ENCODE results near the gene VASH1.

The VASH1 gene

GRCh38 chr14:76752744-76753143, 8.5 kb upstream of the VASH1 start:
- Histone ChIP-seq H3K36me3 (ENCODE audit: insufficient read depth, insufficient read length, low read length) (no peaks in the 10 kb centered on the region), H3K4me3 (ENCODE audit: insufficient read length, low read depth) (no peak overlapping the region), H3K9me3 (ENCODE audit: insufficient read depth, low read length) (no peaks in the 10 kb centered on the region), H3K4me1 (ENCODE audit: insufficient read depth, insufficient read length) (peaks cover 2% of the 10 kb centered on the region), H3K27me3 (ENCODE audit: insufficient read depth, insufficient read length) (no peaks in the 10 kb centered on the region), H3K9ac (ENCODE audit: insufficient read length, low read depth) (no peak overlapping the region)
- no peak for DNase-seq (ENCODE audit: low read depth, low spot score)
- TF ChIP-seq YY1 (IDR thresholded peaks at IDR 0.05; ENCODE audit: insufficient read depth, insufficient read length): no peak
- TF ChIP-seq SUZ12 (IDR thresholded peaks at IDR 0.05; ENCODE audit: extremely low read depth, insufficient read depth, insufficient read length): no peak
- no peak for TF ChIP-seq ZNF274 (IDR thresholded peaks at IDR 0.05; ENCODE audit: low read depth, low read length)

GRCh38 chr14:76753541-76754198, 7.6 kb upstream of the VASH1 start:
- TF ChIP-seq YY1 (IDR thresholded peaks at IDR 0.05; ENCODE audit: insufficient read depth, insufficient read length): no peak
- TF ChIP-seq ZNF274 (IDR thresholded peaks at IDR 0.05; ENCODE audit: low read depth, low read length): no peak
- TF ChIP-seq SUZ12 (IDR thresholded peaks at IDR 0.05; ENCODE audit: extremely low read depth, insufficient read depth, insufficient read length): no peak
- Histone ChIP-seq H3K4me1 (ENCODE audit: insufficient read depth, insufficient read length) (peaks cover 2% of the 10 kb centered on the region), H3K9ac (ENCODE audit: insufficient read length, low read depth) (no peak overlapping the region), H3K27me3 (ENCODE audit: insufficient read depth, insufficient read length) (no peaks in the 10 kb centered on the region), H3K9me3 (ENCODE audit: insufficient read depth, low read length) (no peaks in the 10 kb centered on the region), H3K36me3 (ENCODE audit: insufficient read depth, insufficient read length, low read length) (no peaks in the 10 kb centered on the region), H3K4me3 (ENCODE audit: insufficient read length, low read depth) (no peak overlapping the region)
- DNase-seq (ENCODE audit: low read depth, low spot score): no peak

GRCh38 chr14:76754586-76754985, 6.7 kb upstream of the VASH1 start:
- H3K27me3 ChIP-seq (ENCODE audit: insufficient read depth, insufficient read length): peaks cover 2% of the 10 kb centered on the region
- no peak for DNase-seq (ENCODE audit: low read depth, low spot score)
- H3K36me3 ChIP-seq (ENCODE audit: insufficient read depth, insufficient read length, low read length): no peaks in the 10 kb centered on the region
- no peak overlapping the region for H3K9ac ChIP-seq (ENCODE audit: insufficient read length, low read depth)
- no peak overlapping the region for H3K4me3 ChIP-seq (ENCODE audit: insufficient read length, low read depth)
- no peaks in the 10 kb centered on the region for H3K9me3 ChIP-seq (ENCODE audit: insufficient read depth, low read length)
- H3K4me1 ChIP-seq (ENCODE audit: insufficient read depth, insufficient read length): peaks cover 2% of the 10 kb centered on the region
- TF ChIP-seq ZNF274 (IDR thresholded peaks at IDR 0.05; ENCODE audit: low read depth, low read length) (no peak), SUZ12 (IDR thresholded peaks at IDR 0.05; ENCODE audit: extremely low read depth, insufficient read depth, insufficient read length) (no peak), YY1 (IDR thresholded peaks at IDR 0.05; ENCODE audit: insufficient read depth, insufficient read length) (no peak)

- TF ChIP-seq SUZ12 (IDR thresholded peaks at IDR 0.05; ENCODE audit: extremely low read depth, insufficient read depth, insufficient read length) (no peak), YY1 (IDR thresholded peaks at IDR 0.05; ENCODE audit: insufficient read depth, insufficient read length) (no peak)
- no peaks in the 10 kb centered on the region for H3K9me3 ChIP-seq (ENCODE audit: insufficient read depth, low read length)
- H3K4me1 ChIP-seq (ENCODE audit: insufficient read depth, insufficient read length): peaks cover 2% of the 10 kb centered on the region
- no peaks in the 10 kb centered on the region for H3K36me3 ChIP-seq (ENCODE audit: insufficient read depth, insufficient read length, low read length)
- no peak overlapping the region for H3K9ac ChIP-seq (ENCODE audit: insufficient read length, low read depth)
- no peak overlapping the region for H3K4me3 ChIP-seq (ENCODE audit: insufficient read length, low read depth)
- H3K27me3 ChIP-seq (ENCODE audit: insufficient read depth, insufficient read length): peaks cover 14% of the 10 kb centered on the region
- DNase-seq (ENCODE audit: low read depth, low spot score): no peak
These were observed 5.5 kb upstream of the VASH1 start for GRCh38 chr14:76755610-76756370.

GRCh38 chr14:76756371-76756750, 4.9 kb upstream of the VASH1 start:
- TF ChIP-seq SUZ12 (IDR thresholded peaks at IDR 0.05; ENCODE audit: extremely low read depth, insufficient read depth, insufficient read length) (no peak), YY1 (IDR thresholded peaks at IDR 0.05; ENCODE audit: insufficient read depth, insufficient read length) (no peak), ZNF274 (IDR thresholded peaks at IDR 0.05; ENCODE audit: low read depth, low read length) (no peak)

GRCh38 chr14:76759589-76759988, 1.7 kb upstream of the VASH1 start:
- no peak for DNase-seq (ENCODE audit: low read depth, low spot score)
- TF ChIP-seq ZNF274 (IDR thresholded peaks at IDR 0.05; ENCODE audit: low read depth, low read length) (no peak), SUZ12 (IDR thresholded peaks at IDR 0.05; ENCODE audit: extremely low read depth, insufficient read depth, insufficient read length) (no peak), YY1 (IDR thresholded peaks at IDR 0.05; ENCODE audit: insufficient read depth, insufficient read length) (no peak)
- H3K27me3 ChIP-seq (ENCODE audit: insufficient read depth, insufficient read length): peaks cover 41% of the 10 kb centered on the region
- no peaks in the 10 kb centered on the region for H3K36me3 ChIP-seq (ENCODE audit: insufficient read depth, insufficient read length, low read length)
- H3K9me3 ChIP-seq (ENCODE audit: insufficient read depth, low read length): no peaks in the 10 kb centered on the region
- H3K4me1 ChIP-seq (ENCODE audit: insufficient read depth, insufficient read length): peaks cover 2% of the 10 kb centered on the region
- H3K9ac ChIP-seq (ENCODE audit: insufficient read length, low read depth): no peak overlapping the region
- H3K4me3 ChIP-seq (ENCODE audit: insufficient read length, low read depth): no peak overlapping the region

More at GRCh38 chr14:76756371-76756750, 4.9 kb upstream of the VASH1 start:
- no peaks in the 10 kb centered on the region for H3K36me3 ChIP-seq (ENCODE audit: insufficient read depth, insufficient read length, low read length)
- DNase-seq (ENCODE audit: low read depth, low spot score): no peak
- no peak overlapping the region for H3K9ac ChIP-seq (ENCODE audit: insufficient read length, low read depth)
- H3K27me3 ChIP-seq (ENCODE audit: insufficient read depth, insufficient read length): peaks cover 17% of the 10 kb centered on the region
- H3K4me3 ChIP-seq (ENCODE audit: insufficient read length, low read depth): no peak overlapping the region
- no peaks in the 10 kb centered on the region for H3K9me3 ChIP-seq (ENCODE audit: insufficient read depth, low read length)
- H3K4me1 ChIP-seq (ENCODE audit: insufficient read depth, insufficient read length): peaks cover 2% of the 10 kb centered on the region

GRCh38 chr14:76760331-76761135, 735 bp upstream of the VASH1 start:
- Histone ChIP-seq H3K9ac (ENCODE audit: insufficient read length, low read depth) (peak overlapping the region; percentile 81), H3K9me3 (ENCODE audit: insufficient read depth, low read length) (no peaks in the 10 kb centered on the region), H3K27me3 (ENCODE audit: insufficient read depth, insufficient read length) (peaks cover 41% of the 10 kb centered on the region), H3K4me1 (ENCODE audit: insufficient read depth, insufficient read length) (peaks cover 2% of the 10 kb centered on the region), H3K36me3 (ENCODE audit: insufficient read depth, insufficient read length, low read length) (no peaks in the 10 kb centered on the region), H3K4me3 (ENCODE audit: insufficient read length, low read depth) (peak overlapping the region; percentile 58)
- TF ChIP-seq YY1 (IDR thresholded peaks at IDR 0.05; ENCODE audit: insufficient read depth, insufficient read length) (no peak), ZNF274 (IDR thresholded peaks at IDR 0.05; ENCODE audit: low read depth, low read length) (no peak), SUZ12 (IDR thresholded peaks at IDR 0.05; ENCODE audit: extremely low read depth, insufficient read depth, insufficient read length) (no peak)
- no peak for DNase-seq (ENCODE audit: low read depth, low spot score)
